NCI-H1417 treated with DMSO at 0.1 percent for 48 hours (cell line): ENCODE measurements around the gene TMUB2.

Source experiments
- DNase-seq: peaks from one replicate; lab custom pipeline; 2025; lab: John Stamatoyannopoulos, UW

The TMUB2 gene

GRCh38 chr17:44203731-44204440 is 17.1 kb downstream of the TMUB2 start:
- no peak for DNase-seq

DNA sequence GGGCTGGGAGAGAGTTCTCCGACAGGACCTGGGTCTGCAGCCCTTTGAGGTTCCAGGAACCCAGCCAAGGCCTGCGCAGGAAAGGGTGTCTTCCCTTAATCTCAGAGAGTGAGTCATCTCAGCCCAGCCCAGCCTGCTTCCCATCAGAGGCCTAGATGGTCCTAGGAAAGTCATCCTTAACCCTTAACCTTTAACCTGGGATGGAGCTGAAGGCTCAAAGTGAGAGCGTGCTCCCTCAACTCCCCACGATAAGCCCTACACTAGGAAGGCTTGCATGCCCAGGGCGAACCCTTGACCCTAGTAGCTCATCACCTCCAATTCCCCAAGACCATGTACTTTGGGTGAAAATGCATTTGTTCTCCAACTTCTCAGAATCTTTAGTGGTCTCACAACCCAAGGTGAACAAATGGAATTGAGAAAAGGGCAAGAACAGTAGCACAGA is 17.7 kb downstream of the TMUB2 start:
- no peak for DNase-seq

DNA sequence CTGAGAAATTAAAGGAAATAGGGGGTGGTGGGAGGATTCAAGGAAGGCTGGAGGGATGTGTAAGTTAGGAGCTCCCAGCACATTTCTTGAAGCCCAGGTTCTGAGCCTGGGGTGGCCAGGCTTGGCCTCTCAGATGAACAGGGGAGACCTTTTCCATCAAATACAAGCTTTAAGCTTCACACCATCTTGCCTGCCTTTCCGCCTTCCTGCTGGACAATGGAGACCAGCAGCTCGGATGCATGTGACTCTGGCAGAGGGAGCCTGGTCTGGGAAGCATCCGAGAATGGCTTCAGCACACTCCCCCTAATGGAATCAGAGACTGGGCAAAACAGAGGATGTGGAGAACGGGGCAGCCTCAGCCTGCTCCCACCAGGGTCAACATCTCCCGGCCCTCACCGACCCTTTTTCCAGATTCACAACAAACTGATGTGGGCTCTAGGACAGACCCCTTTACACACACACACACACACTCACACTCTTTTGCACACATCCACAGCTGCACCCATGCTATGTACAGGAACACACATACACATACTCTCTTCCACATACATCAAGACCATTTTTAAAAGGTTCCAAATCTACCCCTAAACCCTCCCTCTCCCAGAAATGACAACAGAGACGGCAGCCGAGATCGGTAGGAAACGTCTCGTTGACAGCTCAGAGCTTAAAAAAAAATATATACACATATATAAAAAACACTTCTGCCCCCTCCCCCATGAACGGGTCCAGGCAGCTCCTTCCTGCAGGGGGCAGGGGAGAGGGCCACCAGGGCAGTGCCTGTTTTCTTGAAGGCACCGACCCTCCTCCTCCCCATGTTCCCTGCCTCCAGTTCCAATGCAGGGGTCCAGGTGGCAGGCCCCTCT is 19.4 kb downstream of the TMUB2 start:
- no peak for DNase-seq

DNA sequence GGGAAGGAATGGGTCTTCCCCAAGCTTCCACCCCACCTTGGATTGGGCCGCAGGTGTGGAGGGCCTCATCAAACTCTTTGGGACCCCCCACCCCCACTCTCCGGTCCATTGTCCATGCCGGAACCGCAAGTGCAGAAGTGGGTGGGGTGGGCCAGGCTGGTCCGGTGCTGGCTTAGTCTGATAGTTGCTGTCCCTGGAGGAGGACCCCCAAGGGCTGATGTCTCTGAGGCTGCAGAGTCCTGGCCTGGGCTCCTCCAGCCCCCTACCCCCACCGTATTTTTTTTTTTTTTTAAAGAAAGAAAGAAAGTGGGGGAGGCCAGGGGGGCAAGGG is 20.0 kb downstream of the TMUB2 start:
- no peak for DNase-seq

- no peak for DNase-seq
Measured at GRCh38 chr17:44207319-44207718, 20.5 kb downstream of the TMUB2 start.

- no peak for DNase-seq
Measured at GRCh38 chr17:44207743-44208142, 21.0 kb downstream of the TMUB2 start.

DNA sequence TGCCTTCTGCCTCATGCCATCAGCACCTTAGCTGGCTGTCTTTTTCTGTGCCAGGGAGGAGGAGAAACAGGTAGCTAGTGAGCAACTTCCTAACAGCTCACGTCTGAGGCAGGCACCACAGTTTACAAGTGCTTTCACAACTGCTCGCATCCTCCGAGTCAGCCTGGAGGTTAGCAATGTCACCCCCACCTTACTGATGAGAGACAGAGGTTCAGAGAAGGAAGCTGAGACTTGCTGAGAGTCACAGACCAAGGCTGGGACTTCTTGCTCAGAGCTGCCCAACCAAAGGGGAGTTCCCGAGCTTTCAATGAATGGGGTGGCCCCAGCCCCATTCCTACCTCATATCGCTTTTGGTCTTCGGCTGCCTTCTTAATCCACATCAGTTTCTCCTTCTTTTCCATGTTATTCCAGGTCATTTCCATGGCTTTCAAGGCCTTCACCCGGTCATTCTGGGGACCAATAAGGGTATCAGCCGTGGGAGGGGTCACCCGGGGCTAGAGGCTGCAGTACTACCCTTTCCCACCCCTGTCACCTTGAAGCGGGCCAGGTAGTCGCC is 23.1 kb downstream of the TMUB2 start:
- no peak for DNase-seq

GRCh38 chr17:44210342-44211192 is 23.8 kb downstream of the TMUB2 start:
- DNase-seq, result no peak

GRCh38 chr17:44211281-44212265 is 24.8 kb downstream of the TMUB2 start:
- DNase-seq, result no peak

DNA sequence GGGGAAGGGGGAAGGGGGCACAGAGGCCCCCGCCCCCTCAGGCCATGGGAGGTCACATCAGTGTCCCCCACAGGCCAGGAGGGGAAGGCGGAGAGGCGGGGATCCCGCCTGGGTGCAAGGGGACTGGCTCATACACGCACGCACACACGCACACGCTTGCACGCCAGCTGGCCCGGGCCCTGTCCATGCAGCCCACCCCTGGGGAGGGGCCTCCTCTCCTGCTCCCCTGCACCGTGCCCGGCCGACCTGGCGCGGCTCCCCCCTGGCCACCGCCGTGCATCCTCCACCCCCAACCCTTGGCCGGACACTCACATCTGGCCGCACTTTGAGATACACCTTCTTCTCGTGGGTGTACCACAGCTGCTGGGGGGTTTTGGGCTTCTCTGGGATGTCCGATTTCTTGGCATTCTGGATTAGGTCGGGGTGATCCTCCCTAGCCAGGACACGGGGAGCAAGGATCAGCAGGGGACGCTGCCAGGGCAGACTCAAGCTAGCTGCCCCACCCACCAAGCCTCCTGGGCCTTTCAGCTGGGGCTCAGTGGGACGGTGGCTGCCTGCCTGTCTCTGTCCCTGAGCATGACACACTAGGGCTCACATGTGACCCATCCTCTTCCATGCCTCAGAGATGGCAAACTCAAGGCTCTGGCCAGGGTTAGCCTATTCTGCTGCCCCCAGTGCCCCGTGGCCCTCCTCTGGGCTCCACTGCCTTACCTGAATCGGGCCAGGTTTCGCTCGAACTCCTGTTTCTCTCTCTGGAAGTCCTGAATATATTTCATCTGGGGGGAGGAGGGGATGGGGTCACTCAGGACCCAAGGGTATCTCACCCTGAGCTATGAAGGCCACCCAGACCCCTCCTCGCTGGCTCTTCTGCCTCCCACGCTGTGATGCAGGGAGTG is 26.0 kb downstream of the TMUB2 start:
- DNase-seq, result no peak

DNA sequence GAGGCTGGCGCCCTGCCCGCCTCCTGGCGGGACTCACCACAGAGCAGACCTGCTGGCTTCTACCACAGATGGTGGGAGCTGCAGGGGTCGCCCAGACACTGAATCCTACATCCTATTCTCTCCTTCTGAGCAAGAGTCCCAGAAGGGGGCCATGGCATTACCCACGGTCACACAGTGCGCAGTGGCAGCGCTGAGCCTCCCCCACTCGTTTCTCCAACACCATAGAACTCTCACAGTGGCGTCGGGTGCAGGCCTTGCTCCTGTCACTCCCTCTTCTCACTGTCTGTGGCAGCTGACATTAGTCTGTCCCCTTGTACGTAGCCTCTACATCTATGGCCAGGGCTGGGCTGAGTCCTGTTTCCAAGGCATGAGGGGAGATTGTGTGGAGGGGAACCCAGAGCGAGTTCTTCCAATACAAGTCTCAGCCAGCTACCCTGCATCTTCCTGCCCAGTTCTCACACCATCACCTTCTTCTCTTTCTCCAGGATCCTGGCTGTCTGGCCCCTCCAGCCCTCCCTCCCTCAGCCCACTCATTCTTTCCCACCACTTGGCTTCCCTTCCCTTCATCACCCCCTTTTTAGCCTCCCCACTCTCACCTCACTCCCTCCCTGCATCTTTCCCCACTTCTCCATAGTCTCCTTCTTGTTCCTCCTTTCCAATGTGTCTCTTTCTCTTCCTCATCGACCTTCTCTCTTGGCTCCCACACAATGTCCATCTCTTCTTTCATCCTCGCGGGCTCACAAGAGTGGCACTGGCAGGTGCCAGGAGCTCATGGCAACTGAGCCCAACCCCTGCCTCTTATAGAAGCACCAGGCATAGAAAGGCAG is 26.8 kb downstream of the TMUB2 start:
- DNase-seq, result no peak

- DNase-seq, result no peak
Measured at GRCh38 chr17:44214230-44214494, 27.4 kb downstream of the TMUB2 start.

GRCh38 chr17:44214896-44215295 is 28.1 kb downstream of the TMUB2 start:
- no peak for DNase-seq

DNA sequence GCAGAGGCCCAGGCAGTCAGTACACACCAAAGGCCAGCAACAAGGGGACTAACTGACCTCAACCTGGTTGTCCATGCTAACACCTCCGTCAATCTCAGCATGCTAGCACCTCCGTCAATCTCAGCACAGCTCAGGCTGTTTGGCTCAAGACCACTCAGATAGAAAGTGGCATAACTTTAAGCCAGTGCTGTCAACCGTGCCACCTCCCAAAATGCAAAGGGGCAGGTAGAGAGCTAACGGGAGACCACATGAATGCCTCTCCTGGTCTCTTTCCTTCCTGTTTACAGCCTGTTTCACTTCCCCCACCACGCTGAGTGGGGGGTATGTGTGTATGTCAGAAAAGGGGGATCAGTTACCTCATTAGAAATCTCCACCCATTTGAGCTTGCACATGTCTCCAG is 29.4 kb downstream of the TMUB2 start:
- no peak for DNase-seq

- DNase-seq, result no peak
Measured at GRCh38 chr17:44216694-44217093, 29.9 kb downstream of the TMUB2 start.

- DNase-seq, result no peak
Measured at GRCh38 chr17:44217738-44218343, 31.1 kb downstream of the TMUB2 start.

DNA sequence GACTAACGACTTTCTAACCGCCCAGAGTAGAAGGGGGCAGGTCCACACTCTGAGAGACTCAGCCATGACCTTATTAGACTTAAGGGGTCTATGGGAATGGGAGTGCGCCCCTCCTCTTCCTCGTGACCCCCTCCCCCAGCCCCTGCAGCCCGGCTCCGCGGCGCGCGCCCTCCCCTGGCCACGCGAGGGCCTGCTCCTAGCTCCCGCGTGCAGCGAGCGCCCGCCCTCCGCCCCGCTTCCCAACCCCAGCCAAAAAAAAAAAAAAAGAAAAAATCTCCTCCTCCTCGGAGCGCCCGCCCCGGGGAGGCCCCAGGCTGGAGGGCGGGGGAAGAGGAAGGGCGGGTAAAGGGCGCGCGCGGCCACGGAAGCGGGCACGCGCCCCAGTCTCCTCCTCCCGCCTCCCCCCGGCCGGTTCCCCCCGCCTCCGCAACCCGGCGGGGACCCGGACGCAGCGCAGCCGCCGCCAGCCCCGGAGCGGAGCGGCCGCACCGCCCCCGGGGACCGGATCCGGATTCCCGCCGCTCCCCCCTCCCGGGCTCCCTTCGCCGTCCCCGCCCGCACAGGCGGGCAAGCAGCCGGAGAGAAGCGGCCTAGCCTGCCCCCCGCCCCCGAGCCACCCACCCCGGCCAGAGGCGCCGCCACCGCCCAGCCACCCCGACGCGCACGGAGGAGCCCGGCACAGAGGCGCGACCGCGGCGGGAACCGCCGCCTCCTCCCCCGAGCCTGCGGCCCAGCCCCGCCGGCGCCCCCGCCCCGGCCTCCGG is 31.8 kb downstream of the TMUB2 start:
- peak; percentile 61 for DNase-seq

GRCh38 chr17:44219108-44219615 is 32.4 kb downstream of the TMUB2 start:
- DNase-seq, result no peak
